Measurements from ENCODE around the gene RET.

Gene RET

GRCh38 chr10:43135656-43136055, 58.8 kb downstream of the RET start:
- peaks cover 20% of the 10 kb centered on the region for H3K4me1 ChIP-seq (ENCODE audit: low read depth, poor library complexity, severe bottlenecking)
- no peaks in the 10 kb centered on the region for H3K27me3 ChIP-seq (ENCODE audit: insufficient read depth, low read depth)
- H3K27ac ChIP-seq = no peak overlapping the region
- H3K79me2 ChIP-seq (ENCODE audit: insufficient read depth, low read depth) = peaks cover 16% of the 10 kb centered on the region
- H2AFZ ChIP-seq (ENCODE audit: low read depth) = no peak overlapping the region
- no peaks in the 10 kb centered on the region for H4K20me1 ChIP-seq (ENCODE audit: insufficient read depth)
- H3K4me3 ChIP-seq (IDR thresholded peaks at IDR 0.05; ENCODE audit: insufficient read depth, low read depth, low read length) = no peak overlapping the region
- H3K4me2 ChIP-seq = no peak overlapping the region
- H3K9ac ChIP-seq = no peak overlapping the region
- TF ChIP-seq CTCF (conservative IDR thresholded peaks at IDR 0.05; ENCODE audit: low read depth, low read length) = no peak
- no peaks in the 10 kb centered on the region for H3K36me3 ChIP-seq (ENCODE audit: insufficient read depth)

- Histone ChIP-seq H3K27ac (no peak overlapping the region), H4K20me1 (ENCODE audit: insufficient read depth) (no peaks in the 10 kb centered on the region), H3K79me2 (ENCODE audit: insufficient read depth, low read depth) (peaks cover 24% of the 10 kb centered on the region), H3K4me2 (no peak overlapping the region), H2AFZ (ENCODE audit: low read depth) (no peak overlapping the region), H3K4me3 (IDR thresholded peaks at IDR 0.05; ENCODE audit: insufficient read depth, low read depth, low read length) (no peak overlapping the region), H3K36me3 (ENCODE audit: insufficient read depth) (no peaks in the 10 kb centered on the region; the same call in 1 of the 2 replicates), H3K4me1 (ENCODE audit: low read depth, poor library complexity, severe bottlenecking) (peaks cover 25% of the 10 kb centered on the region), H3K9ac (no peak overlapping the region), H3K27me3 (ENCODE audit: insufficient read depth, low read depth) (no peaks in the 10 kb centered on the region)
- TF ChIP-seq CTCF (conservative IDR thresholded peaks at IDR 0.05; ENCODE audit: low read depth, low read length) = no peak
Observed at GRCh38 chr10:43136432-43136831, 59.6 kb downstream of the RET start.

- H3K4me2 ChIP-seq = peak overlapping the region; percentile 80
- H4K20me1 ChIP-seq (ENCODE audit: insufficient read depth) = no peaks in the 10 kb centered on the region
- no peak for TF ChIP-seq CTCF (conservative IDR thresholded peaks at IDR 0.05; ENCODE audit: low read depth, low read length)
- peaks cover 30% of the 10 kb centered on the region for H3K79me2 ChIP-seq (ENCODE audit: insufficient read depth, low read depth)
- H3K9ac ChIP-seq = peak overlapping the region; percentile 62; the same call in 1 of the 2 replicates
- no peaks in the 10 kb centered on the region; the same call in 1 of the 2 replicates for H3K36me3 ChIP-seq (ENCODE audit: insufficient read depth)
- peak overlapping the region; percentile 93; the same call in 1 of the 2 replicates for H2AFZ ChIP-seq (ENCODE audit: low read depth)
- H3K27me3 ChIP-seq (ENCODE audit: insufficient read depth, low read depth) = no peaks in the 10 kb centered on the region
- no peak overlapping the region for H3K4me3 ChIP-seq (IDR thresholded peaks at IDR 0.05; ENCODE audit: insufficient read depth, low read depth, low read length)
- H3K27ac ChIP-seq = peak overlapping the region; percentile 67; the same call in 1 of the 2 replicates
- H3K4me1 ChIP-seq (ENCODE audit: low read depth, poor library complexity, severe bottlenecking) = peaks cover 25% of the 10 kb centered on the region
Observed at GRCh38 chr10:43136995-43137716, 60.3 kb downstream of the RET start.

- peak overlapping the region; percentile 62 for H3K9ac ChIP-seq
- no peaks in the 10 kb centered on the region for H4K20me1 ChIP-seq (ENCODE audit: insufficient read depth)
- H3K4me1 ChIP-seq (ENCODE audit: low read depth, poor library complexity, severe bottlenecking) = peaks cover 25% of the 10 kb centered on the region
- H2AFZ ChIP-seq (ENCODE audit: low read depth) = peak overlapping the region; percentile 93
- H3K4me2 ChIP-seq = peak overlapping the region; percentile 80
- TF ChIP-seq CTCF (conservative IDR thresholded peaks at IDR 0.05; ENCODE audit: low read depth, low read length) = no peak
- peaks cover 35% of the 10 kb centered on the region for H3K79me2 ChIP-seq (ENCODE audit: insufficient read depth, low read depth)
- no peaks in the 10 kb centered on the region; the same call in 1 of the 2 replicates for H3K36me3 ChIP-seq (ENCODE audit: insufficient read depth)
- H3K4me3 ChIP-seq (IDR thresholded peaks at IDR 0.05; ENCODE audit: insufficient read depth, low read depth, low read length) = no peak overlapping the region
- no peaks in the 10 kb centered on the region for H3K27me3 ChIP-seq (ENCODE audit: insufficient read depth, low read depth)
- peak overlapping the region; percentile 67 for H3K27ac ChIP-seq
Observed at GRCh38 chr10:43137717-43138020, 60.8 kb downstream of the RET start.

All from KMS-11 (cell line).